Kidney tubule cell (primary cell): ENCODE results near the gene HMCN1.
"Not testable (repeated sequence)": the region's sequence is repeated elsewhere in the genome, so short reads cannot be mapped to it uniquely, and the experiment has no call there.

Experiments
- DNase-seq: peaks from one replicate; pipeline ENCODE4 v3.0.0-alpha.2; 2018; ENCODE audit warnings: low spot score

HMCN1 gene

GRCh38 chr1:186202776-186203175 lies 468.6 kb downstream of the HMCN1 start:
- no peak for DNase-seq

- no peak for DNase-seq
These were observed 471.9 kb downstream of the HMCN1 start for GRCh38 chr1:186206048-186206570.

DNA sequence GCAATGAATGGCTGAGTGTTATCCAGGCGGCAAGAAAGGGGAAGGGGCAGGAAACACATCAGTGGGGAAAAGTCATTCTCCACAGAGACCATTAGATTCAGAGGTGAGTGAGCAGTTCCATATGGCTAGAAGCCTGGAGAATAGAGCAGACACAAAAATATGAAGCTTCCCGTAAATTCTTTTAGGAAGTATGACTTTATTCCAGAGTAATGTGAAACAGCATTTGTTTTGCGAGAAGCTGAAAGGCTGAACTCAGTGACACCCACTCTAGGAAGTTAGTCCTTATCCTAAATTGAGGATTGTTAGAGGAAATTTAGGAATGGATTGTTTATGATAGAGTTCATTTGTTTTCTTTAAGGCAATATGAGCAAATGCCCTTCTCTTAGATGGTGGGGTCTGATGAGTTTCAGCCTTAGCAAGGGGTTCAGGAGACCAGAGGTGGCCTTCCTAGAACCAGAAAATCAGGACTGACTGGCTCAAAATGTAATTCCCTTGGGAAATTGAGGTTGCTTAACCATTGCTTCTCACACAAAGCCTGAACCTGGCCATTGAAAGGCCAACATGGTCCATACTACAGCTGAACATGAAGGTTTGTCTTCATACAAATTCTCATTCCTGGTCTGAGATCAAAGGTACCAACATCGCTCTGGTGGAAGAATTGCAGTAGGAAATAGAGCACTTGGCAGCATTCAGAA lies 473.3 kb downstream of the HMCN1 start:
- DNase-seq = no peak

GRCh38 chr1:186208405-186209129 lies 474.4 kb downstream of the HMCN1 start:
- DNase-seq = no peak

DNA sequence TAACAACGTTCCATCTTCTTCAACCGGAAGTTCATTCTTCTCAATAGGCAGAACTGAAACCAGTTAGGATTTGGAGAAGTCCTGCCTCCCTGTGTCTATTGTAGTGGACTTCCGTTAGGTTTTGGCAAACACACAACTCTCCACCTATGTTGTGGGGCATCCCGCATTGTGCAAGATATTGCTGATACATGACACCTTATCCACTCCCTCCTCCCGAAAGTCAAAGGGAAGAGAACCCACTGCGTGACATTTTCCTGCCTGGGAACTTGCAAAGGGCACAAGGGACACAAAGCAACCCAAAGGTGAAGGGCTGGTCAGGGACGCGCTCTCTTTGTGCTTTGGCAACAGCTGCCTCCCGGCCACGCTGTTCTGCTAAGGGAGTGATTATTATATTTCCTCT lies 476.1 kb downstream of the HMCN1 start:
- DNase-seq = no peak

GRCh38 chr1:186211583-186211982 lies 477.4 kb downstream of the HMCN1 start:
- not testable (repeated sequence) for DNase-seq

- peak; percentile 92 for DNase-seq
These were observed 478.5 kb downstream of the HMCN1 start for GRCh38 chr1:186212568-186213224.

GRCh38 chr1:186213225-186213607 lies 479.0 kb downstream of the HMCN1 start:
- DNase-seq = no peak

DNA sequence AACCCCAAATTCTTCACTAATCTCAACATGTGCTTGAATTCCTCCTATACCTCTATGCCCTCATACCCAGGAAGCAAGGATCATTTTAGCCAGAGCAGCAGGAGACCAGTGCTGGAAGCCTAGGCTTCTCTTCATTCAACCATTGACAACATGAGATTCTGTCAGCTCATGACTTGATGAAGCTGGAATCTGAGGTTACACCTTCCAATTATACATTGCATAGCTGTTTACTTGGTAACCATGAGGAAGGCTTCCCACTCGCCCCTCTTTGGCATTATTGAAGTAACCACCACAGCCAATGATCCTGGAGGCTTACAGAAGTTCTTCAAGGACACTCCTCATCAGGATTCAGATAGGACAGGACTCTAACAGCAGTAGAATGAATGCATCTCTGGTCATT lies 480.6 kb downstream of the HMCN1 start:
- DNase-seq = peak; percentile 58

- no peak for DNase-seq
These were observed 481.4 kb downstream of the HMCN1 start for GRCh38 chr1:186215636-186216035.

DNA sequence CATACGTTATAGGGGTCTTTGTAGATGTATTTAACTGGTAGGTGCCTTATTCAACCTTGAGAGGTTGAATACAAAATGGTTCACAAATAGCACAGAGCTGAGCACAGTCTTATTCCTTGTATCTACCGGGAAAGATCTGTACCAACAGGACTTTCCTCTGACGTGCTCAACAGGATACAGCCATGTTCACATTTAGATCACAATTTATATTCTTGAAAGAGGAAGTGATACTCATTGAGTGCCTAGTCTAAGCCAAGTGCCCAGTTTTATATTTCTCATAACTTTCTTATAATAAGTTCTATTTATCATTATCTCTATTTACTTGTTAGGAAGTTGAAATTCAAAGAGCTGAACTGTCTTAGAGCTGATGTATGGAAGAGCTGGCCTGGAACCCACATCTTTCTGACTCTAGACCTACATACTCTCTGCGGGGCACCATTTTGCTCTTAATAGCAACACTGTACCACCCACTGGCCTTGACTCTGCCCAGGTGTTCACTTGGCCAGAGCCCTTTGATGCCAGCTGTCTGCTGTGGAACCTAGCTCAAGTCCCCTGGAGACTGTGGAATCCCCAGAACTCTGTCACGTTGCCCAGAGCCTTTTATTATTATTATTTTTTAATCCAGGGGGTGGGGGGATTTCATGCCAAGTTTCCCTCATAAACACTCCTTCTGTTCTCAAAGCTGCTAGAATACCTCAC lies 484.6 kb downstream of the HMCN1 start:
- no peak for DNase-seq

DNA sequence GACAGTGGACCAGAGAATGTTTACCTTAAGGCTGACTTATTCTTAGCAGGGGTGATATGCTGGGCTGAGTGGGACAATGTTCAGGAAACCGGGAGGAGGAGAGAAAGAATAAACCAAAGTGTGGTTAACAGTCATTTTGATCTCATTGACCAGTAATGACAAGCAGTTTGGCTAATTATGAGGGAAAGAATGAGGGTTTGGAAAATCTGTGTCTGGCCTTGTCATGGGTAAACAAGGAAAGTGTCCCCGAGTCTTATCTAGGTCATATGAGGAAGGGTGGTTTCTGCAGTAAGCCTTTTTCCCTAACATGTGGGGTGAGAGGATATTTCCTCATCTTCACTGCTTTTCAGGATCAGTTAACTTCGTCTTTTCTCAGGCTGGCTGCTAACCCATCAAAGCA lies 485.9 kb downstream of the HMCN1 start:
- DNase-seq = no peak

- no peak for DNase-seq
These were observed 486.7 kb downstream of the HMCN1 start for GRCh38 chr1:186220911-186221310.

GRCh38 chr1:186225096-186225495 lies 490.9 kb downstream of the HMCN1 start:
- no peak for DNase-seq

DNA sequence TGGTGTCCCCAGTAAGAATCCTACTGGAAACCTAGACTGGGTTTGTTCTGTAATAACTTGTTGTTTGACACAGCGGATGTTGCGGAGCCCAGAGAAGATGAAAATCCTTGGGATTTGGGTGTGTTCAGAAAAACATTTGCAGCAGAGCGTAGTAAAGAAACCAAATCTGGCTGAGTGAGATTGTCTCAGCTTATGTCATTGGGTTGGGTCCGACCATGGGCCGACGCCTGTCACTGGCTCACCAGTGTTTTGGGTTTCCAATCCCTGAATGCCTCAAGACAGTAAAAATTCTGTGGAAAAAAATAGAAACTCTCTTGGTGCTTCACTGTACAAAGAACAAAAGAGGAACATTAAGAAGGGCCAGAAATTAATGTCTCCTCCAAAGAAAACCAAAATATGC lies 494.6 kb downstream of the HMCN1 start:
- no peak for DNase-seq

DNA sequence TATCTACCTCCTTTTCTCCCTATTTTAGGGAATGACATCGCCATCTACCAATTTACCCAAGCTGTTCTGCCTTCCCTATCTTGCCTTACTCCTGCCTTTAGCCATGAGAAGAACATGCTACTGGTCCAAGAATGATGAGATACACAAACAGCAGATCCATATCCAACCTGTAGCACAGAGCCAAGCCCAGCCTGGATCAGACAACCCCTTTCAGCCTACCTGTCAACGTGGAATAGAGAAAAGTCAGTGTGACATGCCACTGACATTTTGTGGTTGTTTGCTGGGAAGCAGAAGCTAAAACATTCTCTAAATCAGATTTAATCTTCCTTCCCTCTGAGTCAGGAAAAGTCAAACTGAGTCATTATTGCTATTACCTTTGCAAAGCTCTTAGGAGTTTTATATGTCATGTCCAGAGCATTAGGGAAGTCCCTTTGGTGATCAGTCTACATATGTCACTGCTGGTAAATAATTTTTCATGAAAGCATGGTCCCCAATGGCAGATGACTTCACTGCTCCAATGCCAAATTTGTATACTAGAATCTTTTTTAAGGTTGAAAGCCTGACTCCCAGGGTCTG lies 497.8 kb downstream of the HMCN1 start:
- DNase-seq = peak; percentile 27

- no peak for DNase-seq
These were observed 500.9 kb downstream of the HMCN1 start for GRCh38 chr1:186234976-186235686.

GRCh38 chr1:186235696-186236095 lies 501.5 kb downstream of the HMCN1 start:
- no peak for DNase-seq

DNA sequence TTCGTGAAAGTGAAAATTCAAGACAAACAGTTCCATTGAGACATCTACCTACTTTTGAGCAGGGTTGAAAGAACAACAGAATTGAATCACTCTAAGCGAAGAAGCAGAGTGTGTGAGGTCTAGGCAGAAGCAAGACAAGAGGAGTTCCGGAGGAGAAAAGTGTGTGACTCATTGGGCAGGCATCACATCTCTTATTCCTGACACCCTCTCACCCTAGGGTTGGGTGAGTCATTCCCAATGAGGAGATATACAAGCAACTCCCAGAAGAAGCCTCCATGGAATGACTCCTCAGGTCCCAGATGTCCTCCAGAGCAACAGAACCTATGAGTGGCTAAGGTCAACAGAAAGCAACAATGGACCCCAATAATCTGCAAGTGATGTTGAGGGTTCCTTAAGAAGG lies 502.7 kb downstream of the HMCN1 start:
- peak; percentile 89 for DNase-seq

GRCh38 chr1:186239171-186239570 lies 505.0 kb downstream of the HMCN1 start:
- DNase-seq = no peak

DNA sequence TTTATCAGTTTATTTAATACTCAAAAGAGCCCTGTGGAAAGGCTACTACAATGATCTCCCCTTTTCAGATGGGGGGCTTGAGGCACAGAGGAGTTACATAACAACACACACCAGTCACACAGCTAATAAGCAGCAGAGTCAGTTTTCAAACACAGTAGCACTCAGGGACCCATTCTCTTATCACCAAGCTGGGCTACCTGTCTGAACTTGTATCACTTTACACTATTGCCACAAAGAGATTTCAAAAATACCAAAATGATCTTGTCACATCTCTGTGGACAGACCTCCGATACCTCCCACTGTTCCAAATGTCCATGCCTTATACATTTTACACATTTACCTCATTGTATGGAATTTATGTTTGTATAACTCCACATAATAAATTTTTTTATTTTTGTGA lies 506.2 kb downstream of the HMCN1 start:
- no peak for DNase-seq
